HL-60 (cell line): ENCODE measurements around the gene PGGHG.

Source experiments
- CTCF ChIP-seq: IDR thresholded peaks from one replicate; pipeline ENCODE4 v1.5.1; 2011; ENCODE audit warnings: low read length, control low read depth, inconsistent platforms; ENCODE audit not compliant: insufficient read depth
- GABPA ChIP-seq: IDR thresholded peaks from 2 replicates; pipeline ENCODE4 v1.6.1; 2012; ENCODE audit warnings: low read depth
- POLR2AphosphoS5 ChIP-seq: IDR thresholded peaks from 2 replicates; pipeline ENCODE4 v1.6.1; 2012; ENCODE audit warnings: low read depth
- SPI1 ChIP-seq: IDR thresholded peaks from 2 replicates; pipeline ENCODE4 v1.6.1; 2012; ENCODE audit warnings: low read depth, mild to moderate bottlenecking, borderline replicate concordance

- TF ChIP-seq CTCF: no peak
- no peak for TF ChIP-seq GABPA
- TF ChIP-seq POLR2AphosphoS5: no peak
- no peak for TF ChIP-seq SPI1
These were observed 35.0 kb upstream of the PGGHG start for GRCh38 chr11:253886-254270.
